EL (cell line): ENCODE measurements around the gene ANKS1B.
A peak's percentile ranks its signal among the peaks of the same experiment; 100 is the strongest.
"Not testable (repeated sequence)": the region's sequence is repeated elsewhere in the genome, so short reads cannot be mapped to it uniquely, and the experiment has no call there.

Source experiments
- DNase-seq: peaks from one replicate; pipeline ENCODE4 v3.0.0-alpha.2; 2016

Gene ANKS1B

DNA sequence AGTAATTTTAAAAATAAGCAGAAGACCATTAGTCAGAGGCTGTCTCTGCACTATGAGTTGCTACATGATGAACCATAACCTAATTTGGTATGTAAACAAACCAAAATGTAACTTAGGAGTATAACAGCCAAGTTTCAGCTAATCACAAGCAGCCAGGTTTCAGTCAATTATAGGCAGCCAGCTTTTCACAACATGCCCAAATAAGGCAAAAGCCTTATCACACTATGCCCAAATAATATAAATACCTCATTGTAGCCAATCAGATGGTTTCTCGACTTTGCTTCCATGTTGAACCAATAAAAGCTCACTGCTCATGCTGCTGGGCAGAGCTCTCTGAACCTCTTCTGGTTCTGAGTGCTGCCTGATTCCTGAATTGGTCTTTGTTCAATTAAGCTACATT is 298.6 kb downstream of the ANKS1B start:
- DNase-seq = no peak

- DNase-seq = no peak
These were observed 304.5 kb downstream of the ANKS1B start for GRCh38 chr12:99680276-99680675.

- peak; percentile 60 for DNase-seq
These were observed 314.1 kb downstream of the ANKS1B start for GRCh38 chr12:99670635-99671034.

DNA sequence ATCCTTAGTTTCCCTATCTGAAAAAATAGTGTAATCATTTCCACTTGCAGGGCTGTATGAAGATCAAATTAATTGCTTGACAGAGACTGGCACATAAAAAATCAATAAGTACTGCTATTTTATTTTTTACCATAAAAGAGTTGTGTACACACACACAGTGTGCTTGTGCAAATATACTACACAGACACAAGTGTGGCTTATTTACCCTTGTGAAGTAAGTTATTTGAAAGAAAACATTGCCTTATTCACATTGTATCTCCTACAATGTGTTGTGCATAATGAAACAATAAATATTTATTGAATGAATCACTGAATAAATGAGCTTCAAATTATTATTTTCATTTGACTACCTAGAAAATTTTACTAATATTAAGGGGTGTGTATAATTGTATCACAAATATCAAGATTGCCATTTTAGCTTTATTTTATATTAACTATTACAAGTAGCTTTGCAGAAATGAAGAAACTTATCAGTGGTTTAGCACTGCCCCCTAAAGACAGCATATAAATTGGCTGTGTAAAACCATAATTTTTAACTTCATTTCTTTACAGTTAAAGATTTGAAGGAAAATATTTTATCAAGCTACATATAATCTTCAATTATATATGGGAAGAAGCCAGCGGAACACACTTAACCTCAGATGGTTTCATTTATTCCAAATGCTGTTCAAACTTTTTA is 325.9 kb downstream of the ANKS1B start:
- no peak for DNase-seq

DNA sequence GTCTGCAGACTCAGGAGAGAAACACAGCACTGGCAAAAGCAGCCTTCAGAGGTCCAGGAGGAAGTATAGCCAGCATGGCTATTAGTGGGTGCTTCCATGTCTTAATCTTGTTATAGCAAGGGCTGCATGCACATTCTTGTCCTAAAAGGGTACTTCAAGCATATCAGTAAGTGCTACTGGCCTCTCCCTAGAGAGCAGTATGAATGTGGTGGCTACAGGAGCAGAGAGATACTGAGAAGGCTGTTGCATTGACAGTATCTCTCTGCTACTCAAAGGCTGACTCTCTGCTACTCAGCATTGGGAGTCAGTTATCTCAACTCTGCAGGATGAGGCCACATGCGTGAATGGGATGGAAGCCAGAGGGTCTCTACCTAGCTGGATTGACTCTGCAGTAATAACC is 335.2 kb downstream of the ANKS1B start:
- no peak for DNase-seq

- no peak for DNase-seq
These were observed 336.6 kb downstream of the ANKS1B start for GRCh38 chr12:99648183-99648582.

DNA sequence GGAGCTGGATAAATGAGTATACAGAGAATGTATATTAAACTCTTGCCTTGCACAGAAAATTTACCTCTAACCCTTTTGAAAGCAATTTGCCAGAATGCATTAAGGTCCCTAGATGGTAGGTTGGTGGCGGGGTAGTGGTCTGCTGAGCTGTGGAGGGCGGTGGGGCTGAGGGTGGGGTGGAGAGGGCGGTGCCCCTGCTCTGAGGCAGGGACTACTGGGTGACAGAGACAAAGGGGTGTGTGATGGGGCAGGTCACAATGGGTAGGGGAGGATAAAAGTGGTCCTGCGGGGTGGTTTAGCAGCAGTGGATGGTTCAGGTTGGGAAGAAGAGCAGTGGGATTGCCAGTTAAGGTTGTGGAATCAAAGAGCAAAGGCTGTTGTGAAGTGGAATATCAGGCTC is 337.3 kb downstream of the ANKS1B start, which contains the start of gene GARIN6:
TSS of gene GARIN6 (plus strand) at position 301 of the 400 bp plus-strand sequence. CDS start 422 bp downstream, outside the sequence.
- DNase-seq = no peak

GRCh38 chr12:99644629-99645028 is 340.1 kb downstream of the ANKS1B start:
- DNase-seq = no peak

- no peak for DNase-seq
These were observed 357.3 kb downstream of the ANKS1B start for GRCh38 chr12:99627459-99627858.

DNA sequence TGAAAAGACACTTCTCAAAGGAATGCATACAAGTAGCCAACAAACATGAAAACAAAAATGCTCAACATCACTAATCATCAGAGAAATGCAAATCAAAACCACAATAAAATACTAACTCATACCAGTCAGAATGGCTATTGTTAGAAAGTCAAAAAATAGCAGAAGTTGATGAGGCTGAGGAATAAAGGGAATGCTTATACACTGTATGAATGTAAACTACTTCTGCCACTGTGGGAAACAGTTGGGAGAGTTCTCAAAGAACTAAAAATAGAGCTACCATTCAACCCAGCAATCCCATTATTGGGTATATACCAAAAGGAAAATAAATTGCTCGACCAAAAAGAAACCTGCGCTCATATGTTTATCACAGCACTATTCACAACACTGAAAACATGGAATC is 360.1 kb downstream of the ANKS1B start:
- DNase-seq = not testable (repeated sequence)

- no peak for DNase-seq
These were observed 364.6 kb downstream of the ANKS1B start for GRCh38 chr12:99620159-99620479.

DNA sequence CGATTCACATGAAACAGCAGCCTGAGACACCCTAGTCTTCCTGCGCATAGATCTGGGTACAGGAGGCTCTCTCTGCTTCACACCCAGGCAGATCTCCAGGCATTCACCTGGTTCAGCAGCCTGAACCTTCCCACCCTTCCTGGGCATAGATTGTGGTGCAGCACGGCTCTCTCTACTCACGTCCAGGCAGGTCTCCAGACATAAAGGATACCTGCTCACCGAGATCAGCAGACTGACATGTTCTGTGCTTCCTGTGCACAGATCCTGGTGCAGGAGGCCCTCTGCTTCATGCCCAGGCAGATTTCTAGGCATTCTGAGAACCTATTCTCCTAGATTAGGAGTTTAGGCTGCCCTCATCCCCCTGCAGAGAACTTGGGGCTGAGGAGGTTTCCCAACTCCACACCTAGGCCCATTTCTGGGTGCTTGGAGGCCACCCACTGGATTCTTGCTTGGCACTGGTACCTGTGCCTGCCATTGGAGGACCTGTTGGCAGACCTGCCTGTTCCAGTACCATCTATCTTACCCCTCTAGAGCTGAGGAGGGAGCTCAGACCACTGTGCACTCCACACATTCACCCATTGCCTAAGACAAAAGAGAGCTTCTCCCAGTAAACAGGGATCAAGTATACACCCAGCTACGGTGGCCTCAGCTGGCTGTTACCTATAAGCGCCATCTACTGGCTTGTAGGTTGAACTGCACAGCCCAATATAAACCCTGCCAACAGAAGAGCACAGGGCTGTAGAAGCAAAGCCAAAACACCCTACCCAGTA is 365.2 kb downstream of the ANKS1B start:
- peak; percentile 60 for DNase-seq

DNA sequence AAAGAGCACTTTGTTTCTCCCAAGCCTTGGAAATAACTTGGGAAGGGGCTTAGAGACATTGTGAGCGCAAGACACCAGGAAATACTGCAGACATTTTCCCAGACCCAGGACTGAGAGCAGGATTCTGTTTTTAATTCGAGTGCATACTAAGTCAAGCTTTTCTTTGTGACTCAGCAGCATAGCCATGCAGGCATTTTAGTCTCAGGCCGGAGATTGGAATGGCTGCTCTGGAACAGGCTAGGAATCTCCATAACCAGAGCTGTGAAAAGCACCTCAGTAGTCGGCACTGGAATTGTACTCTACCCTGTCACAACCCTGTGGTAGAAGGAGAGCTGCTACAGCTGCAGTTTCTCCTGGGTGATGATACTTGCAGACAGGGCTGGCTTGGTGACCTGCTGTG is 366.1 kb downstream of the ANKS1B start:
- DNase-seq = peak; percentile 43

DNA sequence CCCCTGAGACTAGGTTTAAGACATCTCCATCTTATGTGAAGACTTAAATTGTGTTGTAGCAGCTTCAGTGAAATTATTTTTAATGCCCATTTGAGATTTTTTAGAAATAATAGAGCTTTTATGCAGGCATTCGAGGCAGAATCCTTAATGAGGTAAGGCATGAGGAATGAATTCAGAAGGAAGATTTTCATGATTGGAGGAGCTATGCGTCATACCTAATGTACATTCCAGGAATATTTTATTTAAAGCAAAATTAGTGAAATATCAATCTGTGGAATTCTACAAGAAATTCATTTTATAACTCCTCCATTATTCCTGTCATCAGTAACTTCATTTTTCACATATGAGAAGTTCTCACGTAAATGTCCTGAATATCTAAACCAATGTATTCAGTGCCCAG is 373.1 kb downstream of the ANKS1B start:
- peak; percentile 69 for DNase-seq

GRCh38 chr12:99611117-99611516 is 373.6 kb downstream of the ANKS1B start:
- peak; percentile 70 for DNase-seq

GRCh38 chr12:99609455-99610181 is 375.1 kb downstream of the ANKS1B start:
- DNase-seq = no peak

GRCh38 chr12:99600388-99600787 is 384.3 kb downstream of the ANKS1B start:
- DNase-seq = no peak

- DNase-seq = no peak
These were observed 386.0 kb downstream of the ANKS1B start for GRCh38 chr12:99598785-99599184.

GRCh38 chr12:99596762-99597161 is 388.0 kb downstream of the ANKS1B start:
- DNase-seq = no peak

- not testable (repeated sequence) for DNase-seq
These were observed 407.6 kb downstream of the ANKS1B start for GRCh38 chr12:99577125-99577524.

GRCh38 chr12:99573980-99574379 is 410.8 kb downstream of the ANKS1B start:
- no peak for DNase-seq

DNA sequence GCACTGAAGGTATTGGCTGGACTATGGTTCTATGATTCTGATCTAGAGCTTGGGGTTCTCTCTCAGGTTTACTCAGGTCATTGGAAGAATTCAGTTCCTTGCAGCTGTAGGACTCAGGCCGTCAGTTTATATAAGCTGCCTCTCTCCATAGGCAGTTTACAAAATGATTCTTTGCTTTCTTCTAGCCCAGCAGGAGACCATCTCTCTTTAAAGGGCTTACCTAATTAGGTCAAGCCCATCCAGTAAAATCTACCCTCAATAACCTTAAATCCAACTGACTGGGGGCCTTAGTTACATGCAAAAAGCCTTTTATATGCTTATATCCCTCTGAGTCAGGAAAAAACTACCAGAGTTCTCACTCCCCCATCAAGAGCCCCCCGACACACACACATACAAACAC is 417.7 kb downstream of the ANKS1B start:
- no peak for DNase-seq

DNA sequence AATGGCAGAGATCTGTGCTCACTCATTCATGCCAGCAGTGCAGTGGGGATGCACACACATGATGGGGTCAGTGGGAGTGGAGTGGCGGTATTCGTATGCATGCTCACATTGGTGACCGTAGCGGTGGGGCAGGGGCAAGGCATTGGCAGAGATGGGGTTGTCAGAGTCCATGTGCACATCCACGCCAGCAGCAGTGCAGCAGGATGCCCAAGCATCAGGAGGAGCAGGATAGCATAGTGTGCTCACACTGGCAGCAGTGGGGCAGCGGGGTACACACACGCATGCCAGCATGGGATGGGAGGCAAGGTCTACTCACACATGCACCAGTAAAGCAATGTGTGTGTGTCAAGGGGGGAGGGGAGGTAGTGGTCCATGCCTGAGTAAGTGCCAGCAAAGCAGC is 426.6 kb downstream of the ANKS1B start:
- no peak for DNase-seq

DNA sequence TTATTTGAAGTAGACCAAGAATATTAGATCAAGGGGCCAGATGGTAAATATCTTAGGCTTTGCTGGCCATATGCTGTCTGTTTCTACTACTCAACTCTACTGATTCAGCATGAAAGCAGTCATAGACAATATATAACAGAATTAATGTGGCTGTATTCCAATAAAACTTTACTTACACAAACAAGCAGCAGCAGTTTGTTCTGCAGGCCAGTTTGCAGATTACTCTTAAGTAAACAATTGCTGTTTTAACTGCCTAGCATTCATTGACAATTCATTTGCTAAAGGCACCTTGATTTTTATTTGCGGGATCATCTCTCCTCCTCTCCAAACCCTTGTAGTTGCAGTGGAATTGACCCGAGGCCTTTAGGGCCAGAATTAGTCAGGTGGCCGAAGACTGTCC is 431.3 kb downstream of the ANKS1B start:
- no peak for DNase-seq
